Endodermal cell (in vitro differentiated cells): ENCODE data around the gene SRRM1. TPM values are rescaled to one million over a fixed set of nuclear protein-coding genes. Genes with fewer than 3 reads are reported as not detected.

Experiments
- DNase-seq: peaks from one replicate; pipeline ENCODE4 v3.0.0-alpha.2; 2017
- H3K27ac ChIP-seq: 2 replicates; pipeline ENCODE4 v1.5.1; 2013; ENCODE audit warnings: mild to moderate bottlenecking, low read depth, low read length, moderate library complexity
- H3K27me3 ChIP-seq: 2 replicates; pipeline ENCODE4 v1.6.1; 2013; ENCODE audit warnings: mild to moderate bottlenecking, low read length, moderate library complexity; ENCODE audit not compliant: insufficient read depth, control insufficient read depth, poor library complexity, severe bottlenecking
- H3K36me3 ChIP-seq: 2 replicates; pipeline ENCODE4 v1.7.0; 2013; ENCODE audit warnings: mild to moderate bottlenecking, low read length, moderate library complexity; ENCODE audit not compliant: control insufficient read depth, insufficient read depth
- H3K4me1 ChIP-seq: one replicate; pipeline ENCODE4 v1.7.0; 2013; ENCODE audit warnings: low read length; ENCODE audit not compliant: control insufficient read depth, insufficient read depth
- H3K4me3 ChIP-seq: 2 replicates; pipeline ENCODE4 v1.5.1; 2013; ENCODE audit warnings: mild to moderate bottlenecking, low read length, moderate library complexity
- H3K9ac ChIP-seq: 2 replicates; pipeline ENCODE4 v1.6.1; 2013; ENCODE audit warnings: mild to moderate bottlenecking, low read length, moderate library complexity; ENCODE audit not compliant: poor library complexity, severe bottlenecking; ENCODE audit errors: extremely low read depth
- H3K9me3 ChIP-seq: 2 replicates; pipeline ENCODE4 v1.6.1; 2013; ENCODE audit warnings: mild to moderate bottlenecking, low read length, moderate library complexity; ENCODE audit not compliant: control insufficient read depth
- H3K27ac Mint-ChIP-seq: 2 replicates; pipeline ENCODE4 v1.8.0; 2020; ENCODE audit warnings: mixed read lengths
- H3K27me3 Mint-ChIP-seq: 2 replicates; pipeline ENCODE4 v1.8.0; 2021; ENCODE audit warnings: mild to moderate bottlenecking, mixed read lengths; ENCODE audit not compliant: insufficient read depth
- H3K36me3 Mint-ChIP-seq: 2 replicates; pipeline ENCODE4 v1.8.0; 2020; ENCODE audit warnings: low read depth, mixed read lengths
- H3K4me1 Mint-ChIP-seq: 2 replicates; pipeline ENCODE4 v1.8.0; 2020; ENCODE audit warnings: mixed read lengths
- H3K4me3 Mint-ChIP-seq: 2 replicates; pipeline ENCODE4 v1.8.0; 2020; ENCODE audit warnings: mild to moderate bottlenecking, moderate library complexity, mixed read lengths
- H3K9me3 Mint-ChIP-seq: 2 replicates; pipeline ENCODE4 v1.8.0; 2020; ENCODE audit warnings: mild to moderate bottlenecking, mixed read lengths
- WGBS, 2 experiments: methylation state at CpG; one replicate each; pipeline versions ENCODE4 v1.1.5 to v1.1.7; 2013; ENCODE audit warnings: missing lambda C conversion rate in 2 of 2, mixed read lengths in 1 of 2; ENCODE audit not compliant: insufficient coverage in 1 of 2, insufficient read length in 1 of 2; 5-methylcytosine and 5-hydroxymethylcytosine counted together
- total RNA-seq, 2 donors: library from RNA; stranded (reverse); fragmentation: NEBNext Ultra II Directional in 1 of 2; extraction: Animal tissue kit (Norgen Biotek cat#: 25700) in 1 of 2; gene quantifications; 2 replicates in 1 of 2; 3 replicates in 1 of 2; pipeline ENCODE4 v1.2.1, GENCODE V29; 2021
- TF ChIP-seq, protein P1 (sequence below): fragments of 200-600 bp; sonication (generic); conservative IDR thresholded peaks from 2 replicates; pipeline ENCODE4 v1.5.0; 2021; ENCODE audit warnings: antibody characterized with exemption, mild to moderate bottlenecking

SRRM1 gene
- total RNA-seq, 2 donors from 2014 or later = 233 to 293 TPM

DNA sequence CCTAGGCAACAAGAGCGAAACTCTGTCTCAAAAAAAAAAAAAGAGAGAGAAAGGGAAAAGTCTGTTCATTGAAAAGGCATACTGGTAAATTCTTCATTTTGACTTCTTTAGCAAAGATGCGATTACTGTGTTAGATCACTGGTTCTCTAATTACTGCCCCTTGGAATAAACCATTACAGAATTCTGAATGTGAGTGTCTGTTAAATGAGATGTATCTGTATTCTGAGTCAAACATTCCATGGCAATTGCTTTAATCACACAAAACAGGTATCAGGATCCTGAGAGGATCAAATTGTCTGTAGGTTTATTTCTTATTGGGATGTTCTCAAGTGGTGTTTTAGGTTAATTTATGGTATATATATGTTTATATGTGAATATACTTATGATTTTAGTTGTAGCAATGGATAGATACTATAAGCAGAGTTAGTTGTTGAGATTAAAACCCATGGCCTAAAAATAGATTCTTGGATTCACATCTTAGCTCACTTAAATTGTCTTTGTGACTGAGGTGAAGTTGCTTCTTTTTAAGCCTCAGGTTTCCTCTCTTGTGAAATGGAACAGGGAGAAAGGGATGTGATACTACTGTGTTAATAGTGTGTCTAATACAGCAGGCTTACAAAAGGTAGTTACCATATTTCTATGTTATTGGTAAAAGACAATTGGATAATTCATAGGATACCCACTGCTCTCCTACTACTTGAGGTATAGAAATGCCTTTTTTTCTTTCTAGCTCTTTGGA, 16.2 kb downstream of the SRRM1 start:
- WGBS, 2 experiments = 88 to 90% methylated on average over 2 of the region's 2 CpGs
- TF ChIP-seq, protein P1, sequence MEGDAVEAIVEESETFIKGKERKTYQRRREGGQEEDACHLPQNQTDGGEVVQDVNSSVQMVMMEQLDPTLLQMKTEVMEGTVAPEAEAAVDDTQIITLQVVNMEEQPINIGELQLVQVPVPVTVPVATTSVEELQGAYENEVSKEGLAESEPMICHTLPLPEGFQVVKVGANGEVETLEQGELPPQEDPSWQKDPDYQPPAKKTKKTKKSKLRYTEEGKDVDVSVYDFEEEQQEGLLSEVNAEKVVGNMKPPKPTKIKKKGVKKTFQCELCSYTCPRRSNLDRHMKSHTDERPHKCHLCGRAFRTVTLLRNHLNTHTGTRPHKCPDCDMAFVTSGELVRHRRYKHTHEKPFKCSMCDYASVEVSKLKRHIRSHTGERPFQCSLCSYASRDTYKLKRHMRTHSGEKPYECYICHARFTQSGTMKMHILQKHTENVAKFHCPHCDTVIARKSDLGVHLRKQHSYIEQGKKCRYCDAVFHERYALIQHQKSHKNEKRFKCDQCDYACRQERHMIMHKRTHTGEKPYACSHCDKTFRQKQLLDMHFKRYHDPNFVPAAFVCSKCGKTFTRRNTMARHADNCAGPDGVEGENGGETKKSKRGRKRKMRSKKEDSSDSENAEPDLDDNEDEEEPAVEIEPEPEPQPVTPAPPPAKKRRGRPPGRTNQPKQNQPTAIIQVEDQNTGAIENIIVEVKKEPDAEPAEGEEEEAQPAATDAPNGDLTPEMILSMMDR = no peak

DNA sequence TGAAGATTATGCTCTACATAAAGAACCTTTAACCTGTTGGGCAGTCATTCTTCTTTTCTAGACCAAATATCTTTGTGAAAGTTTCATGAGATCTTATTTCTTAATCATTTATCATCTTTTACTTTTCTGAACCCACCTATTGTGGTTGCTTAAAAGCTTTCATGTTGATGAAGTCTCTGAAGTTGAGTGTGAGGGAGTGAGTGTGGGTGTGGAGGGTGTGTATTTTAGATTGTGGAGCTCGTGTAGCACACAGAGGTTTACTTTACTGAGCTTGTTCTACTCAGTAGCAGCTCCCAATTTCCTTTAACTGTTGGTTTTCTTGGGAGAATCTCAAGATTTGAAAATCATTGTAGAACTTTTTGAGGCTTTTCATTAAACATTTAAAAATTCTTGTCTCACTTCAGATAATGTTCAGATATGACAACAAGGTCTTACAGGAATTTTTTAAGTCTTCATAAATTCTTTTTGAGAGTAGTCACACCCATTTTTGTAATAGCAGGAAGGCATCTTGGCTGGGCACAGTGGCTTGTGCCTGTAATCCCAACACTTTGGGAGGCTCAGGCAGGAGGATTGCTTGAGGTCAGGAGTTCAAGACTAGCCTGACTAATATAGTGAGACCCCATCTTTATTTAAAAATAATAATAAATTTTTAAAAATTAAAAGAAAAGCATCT, 17.0 kb downstream of the SRRM1 start:
- TF ChIP-seq, protein P1 = no peak
- Histone ChIP-seq H3K9ac (no peak overlapping the region), H3K4me1 (no peaks in the 10 kb centered on the region), H3K27ac (no peak overlapping the region), H3K36me3 (peaks cover 97% of the 10 kb centered on the region), H3K9me3 (no peaks in the 10 kb centered on the region), H3K27me3 (no peaks in the 10 kb centered on the region), H3K4me3 (no peak overlapping the region)
- H3K36me3 Mint-ChIP-seq = peaks cover 84% of the 10 kb centered on the region
- peak overlapping the region; percentile 4 for H3K27ac Mint-ChIP-seq
- H3K27me3 Mint-ChIP-seq = no peaks in the 10 kb centered on the region
- H3K9me3 Mint-ChIP-seq = no peaks in the 10 kb centered on the region
- H3K4me3 Mint-ChIP-seq = no peak overlapping the region
- DNase-seq = no peak
- WGBS, 2 experiments = 100% methylated on average over 1 of the region's 1 CpG; no CpG with 5 or more reads in 1 of the 2 experiments
- H3K4me1 Mint-ChIP-seq = no peaks in the 10 kb centered on the region

More for the DNA sequence above, 16.2 kb downstream of the SRRM1 start:
- Mint-ChIP-seq H3K27ac (no peak overlapping the region), H3K36me3 (peaks cover 84% of the 10 kb centered on the region), H3K4me3 (no peak overlapping the region), H3K4me1 (no peaks in the 10 kb centered on the region), H3K9me3 (no peaks in the 10 kb centered on the region), H3K27me3 (no peaks in the 10 kb centered on the region)
- H3K9ac ChIP-seq = no peak overlapping the region
- H3K27ac ChIP-seq = no peak overlapping the region
- H3K4me1 ChIP-seq = no peaks in the 10 kb centered on the region
- H3K9me3 ChIP-seq = no peaks in the 10 kb centered on the region
- H3K4me3 ChIP-seq = no peak overlapping the region
- DNase-seq = no peak
- peaks cover 97% of the 10 kb centered on the region for H3K36me3 ChIP-seq
- H3K27me3 ChIP-seq = no peaks in the 10 kb centered on the region

DNA sequence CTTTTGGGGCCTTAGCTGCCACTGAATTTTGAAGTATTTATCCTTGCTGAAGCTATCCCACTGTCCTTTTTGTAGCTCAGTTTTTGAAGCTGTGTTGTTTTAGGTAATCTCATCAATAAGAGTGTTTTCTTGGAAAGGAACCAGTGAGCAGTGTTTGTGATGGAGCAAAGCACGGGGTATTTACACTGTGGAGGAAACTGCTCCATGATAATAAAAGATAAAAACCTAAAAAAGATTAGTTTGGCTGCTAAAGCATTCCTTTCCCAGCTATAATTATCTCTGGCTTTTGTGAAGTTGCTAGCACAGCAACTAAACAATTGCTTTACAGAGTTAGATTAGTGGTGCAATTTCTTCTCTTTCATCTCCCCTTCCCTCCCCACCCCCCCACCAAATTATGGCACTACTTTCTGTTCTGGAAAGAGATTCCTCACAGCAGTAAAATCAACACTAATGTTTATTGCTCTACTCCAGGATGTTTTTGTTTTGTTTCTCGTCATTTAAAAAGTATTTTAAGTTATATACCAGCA, 21.5 kb downstream of the SRRM1 start:
- no peaks in the 10 kb centered on the region for H3K4me1 ChIP-seq
- H3K27me3 Mint-ChIP-seq = no peaks in the 10 kb centered on the region
- no peaks in the 10 kb centered on the region for H3K9me3 ChIP-seq
- H3K4me1 Mint-ChIP-seq = no peaks in the 10 kb centered on the region
- H3K9me3 Mint-ChIP-seq = no peaks in the 10 kb centered on the region
- 90 to 100% methylated on average over 1 to 2 of the region's 2 CpGs for WGBS, 2 experiments
- H3K27ac ChIP-seq = no peak overlapping the region
- no peak for DNase-seq
- TF ChIP-seq, protein P1 = no peak
- no peak overlapping the region for H3K9ac ChIP-seq
- peaks cover 83% of the 10 kb centered on the region for H3K36me3 Mint-ChIP-seq
- H3K27ac Mint-ChIP-seq = no peak overlapping the region
- no peak overlapping the region for H3K4me3 Mint-ChIP-seq
- H3K36me3 ChIP-seq = peaks cover 95% of the 10 kb centered on the region
- H3K27me3 ChIP-seq = no peaks in the 10 kb centered on the region
- no peak overlapping the region for H3K4me3 ChIP-seq
